Hippocampal formation (tissue), 2 donors: ENCODE measurements around the gene MAP6.

Source experiments
- DNase-seq, 2 donors: peaks; one replicate each; lab custom pipeline; 2025; lab: John Stamatoyannopoulos, UW

The MAP6 gene

DNA sequence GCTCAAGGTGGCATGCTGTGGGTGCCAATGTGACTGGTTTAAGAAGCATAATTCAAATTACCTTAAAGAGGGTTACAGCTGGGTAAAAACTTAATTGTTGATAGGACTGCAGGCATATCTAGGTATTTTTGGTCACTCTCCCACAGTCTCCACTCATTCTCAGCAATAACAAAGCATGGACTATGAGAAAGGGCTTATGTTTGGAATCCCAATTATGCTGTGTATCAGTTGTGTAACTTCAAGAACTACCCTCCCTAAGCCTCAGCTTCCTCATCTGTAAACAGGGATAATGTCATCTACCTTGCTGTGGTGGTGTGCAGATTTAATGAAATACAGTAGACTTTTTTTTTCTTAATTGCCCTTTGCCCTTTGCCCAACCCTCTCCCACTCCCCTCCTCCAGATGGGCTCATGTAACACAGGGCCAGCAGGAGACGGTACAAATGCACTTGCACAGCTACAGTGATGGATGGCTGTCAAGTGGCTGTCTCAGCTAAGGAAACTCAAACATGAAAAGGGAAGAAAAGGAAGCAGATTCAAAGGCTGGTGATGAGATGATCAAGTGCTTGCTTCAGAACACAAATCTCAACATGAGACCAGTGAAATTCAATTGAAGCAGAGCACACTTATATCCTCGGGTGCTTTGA is 37.6 kb downstream of the MAP6 start:
- DNase-seq, result no peak

DNA sequence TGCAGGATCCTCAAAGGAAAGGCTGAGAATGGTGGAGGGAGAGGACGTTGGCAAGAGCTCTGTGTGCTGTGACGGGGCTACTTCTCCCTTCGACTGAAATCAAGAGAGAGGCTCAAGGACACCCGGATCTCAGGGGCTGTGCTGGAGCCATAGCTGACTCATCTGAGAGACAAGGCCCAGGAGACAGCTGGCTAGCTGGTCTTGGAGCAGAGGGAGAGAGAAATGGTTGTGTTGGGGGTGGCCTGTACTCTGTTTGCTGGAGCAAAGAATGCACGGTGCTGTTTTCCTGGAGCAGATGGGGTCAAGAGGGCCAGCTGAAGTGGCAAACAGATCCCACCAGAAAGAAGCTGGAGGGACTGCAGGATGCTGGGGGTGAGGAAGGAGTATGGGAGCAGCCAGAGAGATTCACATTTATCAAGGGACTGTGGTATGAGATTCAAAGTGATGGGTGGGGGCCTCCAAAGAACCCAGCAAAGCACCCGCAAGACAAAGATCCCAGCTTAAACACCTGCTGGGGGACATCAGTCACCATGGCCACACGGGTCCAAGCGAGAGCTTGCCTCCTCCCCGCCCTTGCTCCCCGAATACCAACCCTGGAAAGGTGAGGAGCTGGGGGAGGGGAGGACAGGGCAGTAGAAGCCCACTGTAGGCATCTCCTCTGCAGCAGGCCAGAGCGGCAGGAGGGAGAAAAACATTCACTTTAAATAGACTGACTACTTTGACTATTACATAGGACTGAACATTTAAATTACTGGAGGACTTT is 40.8 kb downstream of the MAP6 start:
- DNase-seq, result no peak

DNA sequence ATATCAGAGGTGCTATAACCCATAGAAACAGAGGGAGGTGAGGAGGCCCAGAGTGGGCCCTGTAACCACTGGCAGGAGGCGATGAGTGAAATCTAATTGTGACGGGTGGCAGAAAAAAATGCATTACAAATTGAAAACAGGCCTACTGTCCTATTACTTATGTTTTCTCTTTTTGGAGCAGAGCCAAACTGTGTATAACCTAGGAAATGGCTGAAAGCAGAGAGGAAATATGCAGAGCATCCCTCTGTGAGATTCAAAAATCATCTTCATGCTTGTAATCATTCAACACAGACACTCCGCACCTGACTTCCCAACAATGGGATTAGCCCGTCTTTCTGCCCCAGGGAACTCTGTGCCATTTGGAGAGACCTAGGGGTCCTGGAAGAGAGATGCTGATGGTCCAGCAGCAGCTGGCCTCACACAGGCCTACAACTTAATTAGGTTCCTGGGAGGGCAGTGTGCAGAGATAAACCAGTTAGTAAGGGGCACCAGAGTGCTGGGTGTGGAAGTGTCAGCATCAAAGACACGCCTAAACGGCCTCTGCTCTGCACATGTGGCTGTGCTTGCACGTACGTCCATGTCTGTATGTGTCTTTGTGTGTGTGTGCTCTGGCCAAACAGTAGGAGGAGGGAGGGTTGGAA is 41.8 kb downstream of the MAP6 start:
- DNase-seq, result no peak

DNA sequence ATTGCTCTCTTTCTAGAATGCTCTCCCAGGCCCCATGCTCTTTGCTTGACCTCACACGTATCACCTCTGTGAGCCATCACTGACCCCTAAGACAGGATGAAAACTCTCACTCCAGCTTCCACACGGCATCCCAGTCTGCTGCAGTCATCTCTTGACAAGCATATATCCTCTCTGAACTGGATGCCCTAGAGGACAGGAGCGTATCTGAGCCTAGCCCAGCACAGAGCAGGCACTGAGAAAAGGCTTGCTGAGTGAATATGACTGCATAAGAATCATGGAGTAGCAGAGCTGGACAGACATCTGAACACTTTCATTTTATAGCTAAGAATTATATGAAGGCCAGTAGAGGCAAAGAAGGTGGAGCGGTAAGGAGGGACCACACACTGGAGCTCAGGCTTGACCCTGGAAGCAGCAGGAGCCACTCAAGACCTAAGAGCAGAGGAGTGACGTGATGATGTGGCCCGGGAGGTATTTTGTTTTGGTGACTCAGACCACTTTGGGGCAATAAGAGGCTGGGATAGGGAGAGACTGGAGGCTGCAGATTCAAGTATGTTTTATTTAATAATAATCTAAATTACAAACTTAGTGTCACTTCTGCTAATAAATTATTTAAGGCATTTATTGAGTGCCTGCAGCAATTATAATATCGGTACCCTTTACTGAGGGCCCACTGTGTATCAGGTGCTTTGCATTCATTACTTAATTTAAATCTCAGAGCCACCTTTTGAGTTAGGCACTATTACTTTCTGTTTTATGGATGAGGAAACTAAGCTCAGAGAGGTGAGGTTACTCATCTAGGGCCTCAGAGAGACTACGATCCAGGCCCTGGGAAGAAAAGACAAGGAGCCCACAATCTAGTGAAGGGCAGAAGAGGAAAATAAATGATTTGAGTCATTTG is 42.6 kb downstream of the MAP6 start:
- DNase-seq, result no peak

DNA sequence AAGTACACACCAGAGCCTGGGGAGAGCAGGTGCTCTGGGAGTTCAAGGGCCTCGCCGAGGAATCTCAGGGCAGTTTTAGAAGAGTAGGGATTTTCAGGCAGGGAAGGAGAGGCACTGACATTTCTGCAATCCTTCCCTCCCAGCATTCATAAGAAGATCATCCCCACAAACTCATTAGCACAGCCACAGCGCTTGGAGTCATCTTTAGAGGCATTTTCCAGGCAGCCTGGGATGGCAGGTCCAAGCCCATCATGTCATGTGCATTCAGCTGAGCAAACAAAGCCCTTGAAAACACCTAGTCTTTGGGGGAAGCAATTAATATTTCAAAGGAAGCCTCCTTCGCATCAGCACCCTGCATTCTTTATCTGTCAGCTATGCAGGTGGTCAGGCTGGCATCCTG is 43.8 kb downstream of the MAP6 start:
- DNase-seq, result no peak

DNA sequence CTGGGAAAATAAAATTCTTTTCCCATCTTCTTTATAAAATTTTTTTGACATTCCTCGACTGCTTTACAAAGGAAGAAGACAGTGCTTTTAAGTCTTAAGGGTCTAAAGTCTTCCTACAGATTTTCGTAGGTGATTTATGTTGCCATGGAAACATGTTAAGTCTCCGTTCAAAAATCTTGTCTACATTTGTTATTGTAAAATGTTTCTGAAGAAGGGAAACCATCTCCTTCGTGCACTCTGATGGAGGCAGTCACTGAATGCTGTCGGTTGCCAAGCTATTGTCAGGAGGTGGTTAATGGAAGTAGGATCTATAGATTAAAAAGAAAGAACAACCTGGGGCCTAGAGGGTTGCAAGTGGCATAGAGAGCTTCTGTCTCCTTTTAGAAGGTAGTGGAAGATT is 52.6 kb downstream of the MAP6 start:
- no peak for DNase-seq

DNA sequence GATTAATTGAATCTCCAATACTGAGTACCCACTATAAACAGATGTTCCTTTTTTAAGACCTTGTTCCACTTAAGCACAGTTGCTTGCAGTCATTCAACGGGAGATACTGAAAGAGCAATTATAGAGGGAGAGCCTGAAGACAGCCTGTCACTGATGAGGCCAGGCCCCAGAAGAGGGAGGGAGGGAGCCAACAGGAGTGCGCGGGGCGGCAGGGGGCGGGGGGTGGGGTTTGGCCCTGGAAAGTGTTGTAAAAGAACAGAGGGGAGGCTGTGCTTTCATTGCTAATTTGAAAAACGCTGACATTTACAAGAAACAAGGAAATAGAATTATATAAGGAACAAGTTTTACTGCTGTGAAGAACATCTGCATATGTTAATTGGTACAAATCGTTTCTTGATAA is 53.1 kb downstream of the MAP6 start:
- no peak for DNase-seq

DNA sequence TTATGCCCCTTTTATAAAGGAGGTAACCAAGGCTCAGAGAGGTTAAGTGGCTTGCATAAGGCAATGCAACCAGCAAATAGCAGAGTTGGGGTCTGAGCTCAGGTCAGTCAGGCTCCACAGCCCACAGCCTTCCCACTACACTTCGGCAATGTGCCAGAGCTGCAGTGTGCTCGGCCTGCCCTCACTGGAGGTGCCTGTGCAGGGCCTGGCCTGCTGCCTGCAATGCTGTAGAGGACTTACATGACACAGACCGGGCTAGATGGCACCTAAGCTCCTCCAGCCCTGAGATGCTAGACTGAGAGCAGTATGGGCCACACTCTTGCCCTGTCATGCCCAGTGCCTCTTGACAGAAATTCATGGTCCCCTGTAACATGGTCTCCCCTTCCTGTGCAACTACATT is 57.0 kb downstream of the MAP6 start:
- DNase-seq, result no peak

DNA sequence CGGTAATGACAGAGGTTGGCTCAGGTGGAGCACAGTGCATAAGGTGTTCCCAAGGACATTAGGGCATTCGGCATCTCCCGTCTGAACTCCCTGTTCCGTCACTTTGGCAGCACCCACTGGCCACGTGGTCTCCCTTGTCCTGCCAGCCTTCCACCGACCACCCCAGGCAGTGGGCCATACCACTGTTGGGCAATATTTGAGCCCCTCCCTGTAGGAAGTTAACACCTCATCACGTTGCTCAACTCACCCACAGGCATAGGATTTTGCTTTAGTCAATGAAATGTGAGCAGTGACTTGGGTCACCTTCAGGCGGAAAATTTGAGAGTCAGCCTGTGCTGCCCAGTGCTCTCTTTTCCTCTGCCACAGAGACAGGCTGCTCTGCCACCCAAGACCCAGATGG is 62.7 kb downstream of the MAP6 start:
- no peak for DNase-seq

DNA sequence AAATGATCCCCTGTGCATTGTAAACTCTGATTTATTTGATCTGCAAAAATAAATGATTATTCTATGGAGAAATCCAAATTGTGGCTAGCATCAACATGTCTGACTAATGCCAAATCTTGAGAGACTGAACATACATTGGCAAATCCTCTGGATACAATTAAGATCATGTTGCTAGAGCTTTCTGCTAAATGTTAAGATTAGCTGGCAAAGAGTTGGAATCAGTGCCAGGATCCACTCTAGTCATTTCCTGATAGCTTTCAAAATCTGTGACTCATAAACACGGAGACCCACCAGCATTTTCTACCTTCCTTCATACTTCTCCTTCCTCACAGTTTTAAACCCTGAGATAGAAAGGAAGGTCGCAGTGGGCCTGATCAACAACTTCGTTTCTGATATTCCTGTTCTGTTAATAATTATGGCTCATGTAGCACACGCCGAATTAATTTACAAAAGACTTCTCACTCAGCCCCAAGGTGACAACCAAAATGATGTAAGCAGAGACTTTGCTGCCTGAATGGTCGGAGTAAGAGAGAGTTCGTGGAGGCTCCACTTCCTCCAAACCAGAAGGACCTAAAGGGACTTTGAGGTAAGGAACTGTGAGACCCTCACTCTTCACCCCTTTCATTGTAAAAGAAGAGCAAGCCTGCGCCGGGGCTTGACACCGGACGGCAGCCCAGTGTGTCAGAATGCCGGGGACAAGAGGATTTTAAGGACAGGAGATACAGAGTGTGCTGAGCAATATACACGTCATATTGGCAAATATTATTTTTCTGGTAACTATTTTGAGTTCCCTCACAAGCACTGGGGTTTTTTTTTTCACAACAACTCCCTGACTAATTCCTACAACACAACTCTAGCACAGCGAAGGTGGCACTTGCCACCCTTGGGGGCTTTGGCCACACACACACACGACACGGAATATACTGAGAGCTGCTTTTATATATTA is 64.8 kb downstream of the MAP6 start:
- DNase-seq, result no peak

DNA sequence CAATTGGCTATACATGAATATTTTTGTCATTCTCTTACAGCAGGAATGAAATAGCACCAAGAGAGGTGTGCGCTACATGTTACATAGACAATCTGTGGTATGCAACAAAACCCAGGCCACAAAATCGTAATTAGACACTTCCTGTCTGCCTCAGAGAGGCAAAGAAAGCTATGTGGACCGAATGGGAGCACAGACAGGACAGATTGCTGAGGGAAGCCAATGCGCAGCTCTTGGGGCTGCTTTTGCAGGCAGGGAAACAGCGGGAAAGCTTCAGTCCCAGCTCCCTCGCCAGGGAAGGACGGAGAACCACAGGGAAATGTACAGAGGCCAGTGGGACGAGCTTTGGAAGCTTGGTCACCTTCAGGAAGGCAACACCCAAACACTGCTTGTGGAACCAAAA is 65.9 kb downstream of the MAP6 start:
- no peak for DNase-seq

DNA sequence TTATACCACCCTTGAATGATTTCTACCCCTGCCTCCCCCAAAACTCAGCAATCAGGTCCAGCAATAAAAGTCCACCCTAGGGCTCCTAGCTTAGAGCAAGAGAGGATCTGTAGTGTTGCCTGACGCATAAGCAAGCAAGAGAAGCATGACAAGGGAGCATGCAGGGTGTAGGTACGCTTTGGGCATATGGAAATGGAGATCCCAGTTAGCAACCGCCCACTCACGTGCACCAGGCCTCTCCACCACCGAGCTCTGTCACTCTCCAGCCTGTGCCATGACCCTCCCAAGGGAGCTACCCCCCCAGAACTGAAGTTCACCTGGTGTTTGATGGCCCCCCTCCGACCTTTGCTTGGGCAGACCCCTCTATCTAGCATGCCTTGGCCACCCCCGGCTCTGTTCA is 67.3 kb downstream of the MAP6 start:
- no peak for DNase-seq

DNA sequence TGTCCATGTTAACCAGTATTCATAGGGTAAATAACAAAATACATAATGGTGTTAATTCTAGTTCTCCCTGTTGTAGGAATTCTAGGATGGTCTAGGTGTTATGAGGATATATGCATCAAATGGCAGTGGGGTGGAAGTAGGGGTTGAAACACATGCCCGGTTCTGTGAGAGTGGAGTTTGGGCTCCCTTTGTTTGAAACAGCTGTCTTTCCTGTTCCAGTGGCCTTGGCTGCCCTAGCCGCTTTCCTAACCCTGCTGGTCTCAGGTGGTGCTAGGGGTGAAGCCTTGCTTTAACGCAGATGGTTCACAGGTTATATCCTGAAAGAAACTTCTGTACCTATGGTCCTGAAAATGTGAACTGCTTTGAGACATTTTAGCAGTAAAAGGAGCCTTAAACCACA is 68.5 kb downstream of the MAP6 start:
- no peak for DNase-seq

DNA sequence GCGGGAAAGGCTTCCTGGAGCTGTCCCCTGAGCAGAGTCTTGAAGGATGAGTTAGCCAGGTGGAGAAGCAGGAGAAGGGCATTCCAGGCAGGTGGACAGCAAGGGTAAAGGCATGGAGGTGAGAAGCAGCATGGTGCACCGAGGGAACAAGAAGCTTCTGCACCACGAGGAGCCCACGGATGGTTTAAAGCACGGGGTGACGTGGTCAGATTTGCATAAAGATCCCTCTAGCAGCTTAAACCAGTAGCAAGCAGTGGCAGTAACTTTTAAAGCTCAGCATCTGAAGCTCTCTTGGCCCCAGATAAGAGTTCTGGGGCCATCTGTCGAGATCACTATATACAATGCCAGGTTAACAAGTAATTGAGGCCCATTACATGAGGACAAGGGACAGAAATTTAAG is 69.9 kb downstream of the MAP6 start:
- no peak for DNase-seq

DNA sequence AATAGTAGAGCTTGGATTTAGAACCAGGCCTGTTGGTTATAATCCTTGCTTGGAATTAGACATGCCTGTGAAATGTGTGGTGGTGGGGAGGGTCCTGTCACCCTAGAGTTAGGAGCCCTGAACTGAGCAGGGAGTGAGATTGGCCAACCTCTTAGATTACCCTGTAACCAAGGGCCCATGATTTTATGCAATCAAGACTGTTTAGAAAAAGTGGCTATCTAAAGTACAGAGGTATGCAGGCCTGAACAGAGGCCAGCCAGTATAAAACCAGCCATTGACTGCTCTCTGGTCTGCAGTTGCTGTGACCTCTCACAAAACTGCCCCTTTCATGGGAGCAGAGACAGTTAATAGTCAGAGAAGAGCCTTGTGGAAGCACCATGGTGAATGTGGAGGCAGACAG is 70.6 kb downstream of the MAP6 start:
- no peak for DNase-seq

DNA sequence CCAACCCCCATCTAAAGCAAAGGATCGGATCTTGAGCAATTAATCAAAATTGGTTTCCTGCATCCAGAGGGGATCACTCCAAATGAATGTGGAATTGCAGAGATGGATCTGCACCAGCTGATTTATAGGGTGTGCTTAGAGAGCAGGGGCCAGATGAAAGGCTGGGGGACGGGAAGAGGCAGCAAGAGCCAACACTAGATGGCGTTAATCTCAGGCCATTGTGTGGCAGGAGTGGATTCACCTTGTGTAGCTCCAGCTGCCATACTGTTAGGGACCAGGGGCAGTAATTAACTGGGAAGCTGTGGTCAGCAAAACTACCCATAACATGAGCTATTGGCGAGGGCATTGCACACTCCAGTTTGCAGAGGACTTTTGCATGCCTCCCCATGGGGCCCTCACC is 71.2 kb downstream of the MAP6 start:
- no peak for DNase-seq

DNA sequence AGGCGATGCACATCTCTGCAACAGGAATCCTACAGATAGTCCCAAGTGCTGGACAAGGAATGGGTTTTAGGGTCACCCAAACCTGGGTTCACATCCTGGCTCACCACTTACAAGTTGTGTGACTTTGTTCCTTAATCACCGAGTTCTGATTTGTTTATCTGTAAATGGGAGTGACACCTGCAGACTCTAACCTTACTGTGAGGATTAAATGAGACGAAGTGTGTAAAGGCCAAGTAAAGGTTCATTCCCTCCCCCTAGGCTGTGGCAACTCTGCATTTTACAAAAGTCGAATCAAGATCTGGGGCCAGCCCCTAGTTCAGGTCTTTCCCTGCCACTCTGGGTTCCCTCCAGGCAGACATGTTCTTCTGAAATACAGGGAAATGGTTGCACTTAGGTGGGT is 71.9 kb downstream of the MAP6 start:
- DNase-seq, result no peak

DNA sequence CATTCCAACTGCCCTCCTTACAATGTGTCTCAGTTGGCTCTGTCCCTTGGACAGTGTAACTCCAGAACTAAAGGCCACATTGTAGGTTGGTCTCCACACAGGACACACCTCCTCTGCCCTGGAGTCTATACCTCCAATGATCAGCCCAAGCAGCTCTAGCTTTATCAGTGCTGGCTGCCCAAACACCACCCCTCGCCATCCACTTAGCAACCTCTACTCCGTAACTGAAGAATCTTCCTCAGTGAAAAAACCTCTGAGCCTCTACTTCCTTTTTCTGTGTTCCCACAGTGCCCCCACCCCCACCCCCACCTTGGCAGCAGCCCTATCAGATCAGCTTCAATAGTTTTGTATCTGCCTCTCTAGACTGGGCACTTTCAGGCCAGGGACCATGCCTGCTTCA is 73.4 kb downstream of the MAP6 start:
- DNase-seq, result no peak

DNA sequence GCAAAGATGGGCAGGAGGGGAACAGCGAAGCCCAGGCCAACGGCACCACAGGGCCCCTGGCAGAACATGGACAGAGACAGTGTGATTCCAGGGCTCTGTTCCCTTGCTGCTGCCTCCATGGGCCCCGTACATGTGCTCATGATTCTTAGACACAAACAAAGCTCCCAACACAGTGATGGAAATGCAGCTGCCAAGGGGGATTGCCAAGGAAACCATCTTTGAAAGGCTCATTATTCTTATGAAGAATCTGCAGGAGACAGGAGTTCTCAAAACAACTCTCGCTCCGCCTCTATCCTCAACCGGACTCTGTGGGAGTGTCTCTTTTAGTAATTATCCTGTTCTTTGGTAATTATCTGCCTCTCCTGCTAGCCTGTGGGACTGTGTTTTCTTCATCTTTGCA is 74.6 kb downstream of the MAP6 start:
- DNase-seq, result no peak

DNA sequence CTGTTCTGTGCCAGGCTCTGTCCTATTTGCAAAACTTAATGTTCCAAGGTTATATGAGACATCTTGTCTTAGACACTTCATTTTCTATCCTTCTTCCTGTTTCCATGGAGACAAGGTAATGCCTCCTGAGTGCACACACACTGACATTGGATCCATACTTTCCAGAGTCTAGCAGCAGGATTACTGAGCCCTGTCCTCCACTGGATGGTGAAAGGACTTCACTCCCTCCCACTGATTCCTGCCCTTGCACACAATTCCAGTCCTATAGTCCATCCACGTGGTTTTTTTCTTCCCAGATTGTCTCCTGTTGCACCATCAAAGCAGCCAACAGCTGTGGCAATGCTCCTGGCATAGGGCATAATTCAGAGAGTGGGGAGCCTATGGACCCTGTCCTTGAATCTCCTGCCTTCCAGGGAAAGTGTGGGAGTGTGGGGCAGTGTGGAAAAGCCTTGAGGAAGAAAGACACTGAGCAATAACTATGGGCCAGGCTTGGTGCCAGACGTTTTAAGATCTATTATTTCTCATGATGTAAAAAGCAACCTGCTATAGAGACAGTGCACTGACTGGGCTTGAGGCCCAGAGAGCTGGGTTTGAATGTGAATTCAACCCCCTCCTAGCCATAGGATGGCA is 75.4 kb downstream of the MAP6 start:
- no peak for DNase-seq

DNA sequence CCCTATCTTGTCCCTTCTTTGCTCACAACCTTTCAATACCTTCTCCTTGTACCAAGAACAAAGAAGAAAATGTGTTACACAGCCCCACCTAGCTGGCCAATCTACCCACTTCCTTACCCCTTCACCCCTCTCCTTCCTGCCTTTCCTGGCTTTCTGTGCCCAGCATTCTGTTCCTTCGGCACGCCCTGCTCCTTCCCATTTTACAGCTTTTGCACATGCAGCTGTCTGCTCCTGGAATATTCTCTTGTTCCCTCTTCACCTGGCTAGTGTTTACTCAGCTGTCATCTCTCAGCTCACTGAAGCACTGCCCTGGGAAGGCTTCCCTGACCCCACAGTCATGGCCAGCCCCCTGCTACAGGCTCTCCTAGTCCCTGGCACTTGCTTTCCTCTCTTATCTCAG is 76.1 kb downstream of the MAP6 start:
- DNase-seq, result no peak
